Gastrocnemius medialis (tissue), 4 donors: ENCODE measurements around the gene HSDL2.
"Not testable (repeated sequence)": the region's sequence is repeated elsewhere in the genome, so short reads cannot be mapped to it uniquely, and the experiment has no call there.

Experiments
- CTCF ChIP-seq, 5 experiments: fragments of 450-650 bp in 3 of 5; fragments of 200-600 bp in 2 of 5; sonication (generic) in 2 of 5; IDR thresholded peaks in 4 of 5; conservative IDR thresholded peaks in 1 of 5; 1 replicate in 4 of 5; 2 replicates in 1 of 5; pipeline ENCODE4 v1.5.1; 2016 to 2019; ENCODE audit warnings: antibody characterized with exemption in 5 of 5, mild to moderate bottlenecking in 3 of 5, moderate library complexity in 3 of 5
- POLR2A ChIP-seq, 2 donors: fragments of 450-650 bp; IDR thresholded peaks; one replicate each; pipeline ENCODE4 v1.6.1; 2017; ENCODE audit warnings: antibody characterized with exemption in 2 of 2, mild to moderate bottlenecking in 2 of 2, moderate library complexity in 2 of 2

GRCh38 chr9:112413728-112414127, 33.8 kb downstream of the HSDL2 start:
- not testable (repeated sequence) for TF ChIP-seq POLR2A (IDR thresholded peaks at IDR 0.05); CTCF (IDR thresholded peaks at IDR 0.05 in 4 of 5, conservative IDR thresholded peaks at IDR 0.05 in 1 of 5)
